ENCODE data around the gene SMCO3.
"Not testable (repeated sequence)": the region's sequence is repeated elsewhere in the genome, so short reads cannot be mapped to it uniquely, and the experiment has no call there.

SMCO3 gene

GRCh38 chr12:14767617-14768016, 46.4 kb downstream of the SMCO3 start:
- no peak overlapping the region for H2AK5ac ChIP-seq (ENCODE audit: low read length)
- H3K14ac ChIP-seq (ENCODE audit: low read length), result no peak overlapping the region
- H3K4ac ChIP-seq (ENCODE audit: low read depth, low read length), result no peak overlapping the region
- no peaks in the 10 kb centered on the region for H3K36me3 ChIP-seq (ENCODE audit: control insufficient read depth in 1 of 2, insufficient read depth in 2 of 2, low read length in 2 of 2)
- H2BK5ac ChIP-seq (ENCODE audit: low read depth, low read length, poor library complexity), result no peak overlapping the region
- no peak overlapping the region for H2AFZ ChIP-seq (ENCODE audit: insufficient read depth, low read length, poor library complexity)
- no peak overlapping the region for H3K18ac ChIP-seq (ENCODE audit: low read length)
- peaks cover 15% of the 10 kb centered on the region for H3K79me1 ChIP-seq (ENCODE audit: low read length)
- H3K27me3 ChIP-seq (ENCODE audit: insufficient read depth, low read length), result no peaks in the 10 kb centered on the region
- H3K27ac ChIP-seq (ENCODE audit: low read depth, low read length), result no peak overlapping the region
- no peak overlapping the region for H2BK12ac ChIP-seq (ENCODE audit: low read length)
- H3K4me2 ChIP-seq (ENCODE audit: low read length), result no peak overlapping the region
- peaks cover 13% of the 10 kb centered on the region for H3K79me2 ChIP-seq (ENCODE audit: control insufficient read depth, insufficient read depth, low read length, poor library complexity)
- WGBS (ENCODE audit: extremely low coverage, insufficient coverage, insufficient read length), result no CpG with 5 or more reads among the region's 1 CpG
- no peak overlapping the region for H4K12ac ChIP-seq (ENCODE audit: low read depth, low read length)
- H3K9ac ChIP-seq (ENCODE audit: low read length), result no peak overlapping the region
- H2BK120ac ChIP-seq (ENCODE audit: insufficient read depth, low read length, poor library complexity), result no peak overlapping the region
- no peak overlapping the region for H4K91ac ChIP-seq (ENCODE audit: low read depth, low read length)
- H3K4me1 ChIP-seq (ENCODE audit: control insufficient read depth in 1 of 2, insufficient read depth in 2 of 2, low read length in 2 of 2), result no peaks in the 10 kb centered on the region
- DNase-seq, result no peak
- H3K4me3 ChIP-seq (ENCODE audit: low read depth, low read length), result no peak overlapping the region
- no peak overlapping the region for H3K23ac ChIP-seq (ENCODE audit: low read length)
- H4K8ac ChIP-seq (ENCODE audit: low read depth, low read length), result no peak overlapping the region
- H3K9me3 ChIP-seq (ENCODE audit: insufficient read depth, low read depth, low read length), result no peaks in the 10 kb centered on the region

- no peaks in the 10 kb centered on the region for H3K36me3 ChIP-seq (ENCODE audit: control insufficient read depth in 1 of 2, insufficient read depth in 2 of 2, low read length in 2 of 2)
- no peak overlapping the region for H3K4me2 ChIP-seq (ENCODE audit: low read length)
- H3K27me3 ChIP-seq (ENCODE audit: insufficient read depth, low read length), result no peaks in the 10 kb centered on the region
- no peak overlapping the region for H2AK5ac ChIP-seq (ENCODE audit: low read length)
- H3K9me3 ChIP-seq (ENCODE audit: insufficient read depth, low read depth, low read length), result no peaks in the 10 kb centered on the region
- no peak overlapping the region for H3K4ac ChIP-seq (ENCODE audit: low read depth, low read length)
- no peak overlapping the region for H3K18ac ChIP-seq (ENCODE audit: low read length)
- H2AFZ ChIP-seq (ENCODE audit: insufficient read depth, low read length, poor library complexity), result no peak overlapping the region
- no peak overlapping the region for H2BK120ac ChIP-seq (ENCODE audit: insufficient read depth, low read length, poor library complexity)
- H4K8ac ChIP-seq (ENCODE audit: low read depth, low read length), result no peak overlapping the region
- no peak for DNase-seq
- no peaks in the 10 kb centered on the region for H3K4me1 ChIP-seq (ENCODE audit: control insufficient read depth in 1 of 2, insufficient read depth in 2 of 2, low read length in 2 of 2)
- H4K12ac ChIP-seq (ENCODE audit: low read depth, low read length), result no peak overlapping the region
- no peak overlapping the region for H3K14ac ChIP-seq (ENCODE audit: low read length)
- no peak overlapping the region for H4K91ac ChIP-seq (ENCODE audit: low read depth, low read length)
- H2BK5ac ChIP-seq (ENCODE audit: low read depth, low read length, poor library complexity), result no peak overlapping the region
- H3K23ac ChIP-seq (ENCODE audit: low read length), result no peak overlapping the region
- H3K79me1 ChIP-seq (ENCODE audit: low read length), result peaks cover 15% of the 10 kb centered on the region
- H3K9ac ChIP-seq (ENCODE audit: low read length), result no peak overlapping the region
- H3K4me3 ChIP-seq (ENCODE audit: low read depth, low read length), result no peak overlapping the region
- H3K27ac ChIP-seq (ENCODE audit: low read depth, low read length), result no peak overlapping the region
- WGBS (ENCODE audit: extremely low coverage, insufficient coverage, insufficient read length), result no CpG with 5 or more reads among the region's 3 CpGs
- no peak overlapping the region for H2BK12ac ChIP-seq (ENCODE audit: low read length)
- peaks cover 13% of the 10 kb centered on the region for H3K79me2 ChIP-seq (ENCODE audit: control insufficient read depth, insufficient read depth, low read length, poor library complexity)
Observed at GRCh38 chr12:14766649-14767215, 47.2 kb downstream of the SMCO3 start.

GRCh38 chr12:14766020-14766419, 48.0 kb downstream of the SMCO3 start:
- not testable (repeated sequence) for DNase-seq; H4K91ac ChIP-seq (ENCODE audit: low read depth, low read length); H3K4me1 ChIP-seq (ENCODE audit: control insufficient read depth in 1 of 2, insufficient read depth in 2 of 2, low read length in 2 of 2); H2AFZ ChIP-seq (ENCODE audit: insufficient read depth, low read length, poor library complexity); H3K4ac ChIP-seq (ENCODE audit: low read depth, low read length); H3K9ac ChIP-seq (ENCODE audit: low read length); H3K23ac ChIP-seq (ENCODE audit: low read length); H2BK5ac ChIP-seq (ENCODE audit: low read depth, low read length, poor library complexity); H3K27ac ChIP-seq (ENCODE audit: low read depth, low read length); H2BK120ac ChIP-seq (ENCODE audit: insufficient read depth, low read length, poor library complexity); H3K27me3 ChIP-seq (ENCODE audit: insufficient read depth, low read length); H3K4me2 ChIP-seq (ENCODE audit: low read length); H3K18ac ChIP-seq (ENCODE audit: low read length); H3K4me3 ChIP-seq (ENCODE audit: low read depth, low read length); H2BK12ac ChIP-seq (ENCODE audit: low read length); H4K12ac ChIP-seq (ENCODE audit: low read depth, low read length); H3K14ac ChIP-seq (ENCODE audit: low read length); H3K36me3 ChIP-seq (ENCODE audit: control insufficient read depth in 1 of 2, insufficient read depth in 2 of 2, low read length in 2 of 2); H4K8ac ChIP-seq (ENCODE audit: low read depth, low read length); H2AK5ac ChIP-seq (ENCODE audit: low read length); H3K9me3 ChIP-seq (ENCODE audit: insufficient read depth, low read depth, low read length)
- Histone ChIP-seq H3K79me2 (ENCODE audit: control insufficient read depth, insufficient read depth, low read length, poor library complexity) (peaks cover 13% of the 10 kb centered on the region), H3K79me1 (ENCODE audit: low read length) (peaks cover 15% of the 10 kb centered on the region)
- no CpG with 5 or more reads among the region's 3 CpGs for WGBS (ENCODE audit: extremely low coverage, insufficient coverage, insufficient read length)

- no peak for DNase-seq
- Histone ChIP-seq H3K4me3 (ENCODE audit: low read depth, low read length) (no peak overlapping the region), H3K27ac (ENCODE audit: low read depth, low read length) (no peak overlapping the region), H3K27me3 (ENCODE audit: insufficient read depth, low read length) (no peaks in the 10 kb centered on the region), H4K12ac (ENCODE audit: low read depth, low read length) (no peak overlapping the region), H4K91ac (ENCODE audit: low read depth, low read length) (no peak overlapping the region), H3K79me2 (ENCODE audit: control insufficient read depth, insufficient read depth, low read length, poor library complexity) (peaks cover 8% of the 10 kb centered on the region), H4K8ac (ENCODE audit: low read depth, low read length) (no peak overlapping the region), H3K4ac (ENCODE audit: low read depth, low read length) (no peak overlapping the region), H2BK12ac (ENCODE audit: low read length) (no peak overlapping the region), H3K36me3 (ENCODE audit: control insufficient read depth in 1 of 2, insufficient read depth in 2 of 2, low read length in 2 of 2) (peaks cover 1 to 4% of the 10 kb centered on the region in 2 experiments), H2AFZ (ENCODE audit: insufficient read depth, low read length, poor library complexity) (no peak overlapping the region), H3K14ac (ENCODE audit: low read length) (no peak overlapping the region), H3K4me2 (ENCODE audit: low read length) (no peak overlapping the region), H2BK5ac (ENCODE audit: low read depth, low read length, poor library complexity) (no peak overlapping the region), H3K18ac (ENCODE audit: low read length) (no peak overlapping the region), H2AK5ac (ENCODE audit: low read length) (no peak overlapping the region), H3K9ac (ENCODE audit: low read length) (no peak overlapping the region), H2BK120ac (ENCODE audit: insufficient read depth, low read length, poor library complexity) (no peak overlapping the region), H3K79me1 (ENCODE audit: low read length) (peaks cover 10% of the 10 kb centered on the region), H3K23ac (ENCODE audit: low read length) (no peak overlapping the region), H3K4me1 (ENCODE audit: control insufficient read depth in 1 of 2, insufficient read depth in 2 of 2, low read length in 2 of 2) (no peaks in the 10 kb centered on the region), H3K9me3 (ENCODE audit: insufficient read depth, low read depth, low read length) (no peaks in the 10 kb centered on the region)
- no CpG with 5 or more reads among the region's 2 CpGs for WGBS (ENCODE audit: extremely low coverage, insufficient coverage, insufficient read length)
Observed at GRCh38 chr12:14765398-14765797, 48.6 kb downstream of the SMCO3 start.
